ENCODE data around the gene DPEP2.

Gene DPEP2

GRCh38 chr16:67971111-67971510 is 28.2 kb downstream of the DPEP2 start:
- Mint-ChIP-seq H3K4me1 (ENCODE audit: low read depth) (peaks cover 20% of the 10 kb centered on the region), H3K27me3 (no peaks in the 10 kb centered on the region), H3K4me3 (peak overlapping the region; percentile 38), H3K27ac (no peak overlapping the region), H3K9me3 (ENCODE audit: low read depth) (no peaks in the 10 kb centered on the region), H3K36me3 (no peaks in the 10 kb centered on the region)

- H3K4me1 Mint-ChIP-seq (ENCODE audit: low read depth): peaks cover 23% of the 10 kb centered on the region
- H3K36me3 Mint-ChIP-seq: peaks cover under 1% of the 10 kb centered on the region
- peak overlapping the region; percentile 88 for H3K4me3 Mint-ChIP-seq
- no peaks in the 10 kb centered on the region for H3K9me3 Mint-ChIP-seq (ENCODE audit: low read depth)
- H3K27ac Mint-ChIP-seq: peak overlapping the region; percentile 85
- no peaks in the 10 kb centered on the region for H3K27me3 Mint-ChIP-seq
Measured at GRCh38 chr16:67969254-67970039, 29.8 kb downstream of the DPEP2 start.

GRCh38 chr16:67968400-67969253 is 30.7 kb downstream of the DPEP2 start, which contains the start of gene SLC12A4:
TSS of gene SLC12A4 (minus strand) at chr16:67968637. CDS start at chr16:67968553, 84 bp downstream.
- peak within 1 kb of the TSS; percentile 97 for H3K4me3 Mint-ChIP-seq
- peak within 1 kb of the TSS; percentile 95 for H3K27ac Mint-ChIP-seq
- peaks cover 24% of the 10 kb centered on the region for H3K4me1 Mint-ChIP-seq (ENCODE audit: low read depth)
- H3K27me3 Mint-ChIP-seq: no peaks in the 10 kb centered on the region
- H3K9me3 Mint-ChIP-seq (ENCODE audit: low read depth): no peaks in the 10 kb centered on the region
- H3K36me3 Mint-ChIP-seq: peaks cover 2% of the 10 kb centered on the region

DNA sequence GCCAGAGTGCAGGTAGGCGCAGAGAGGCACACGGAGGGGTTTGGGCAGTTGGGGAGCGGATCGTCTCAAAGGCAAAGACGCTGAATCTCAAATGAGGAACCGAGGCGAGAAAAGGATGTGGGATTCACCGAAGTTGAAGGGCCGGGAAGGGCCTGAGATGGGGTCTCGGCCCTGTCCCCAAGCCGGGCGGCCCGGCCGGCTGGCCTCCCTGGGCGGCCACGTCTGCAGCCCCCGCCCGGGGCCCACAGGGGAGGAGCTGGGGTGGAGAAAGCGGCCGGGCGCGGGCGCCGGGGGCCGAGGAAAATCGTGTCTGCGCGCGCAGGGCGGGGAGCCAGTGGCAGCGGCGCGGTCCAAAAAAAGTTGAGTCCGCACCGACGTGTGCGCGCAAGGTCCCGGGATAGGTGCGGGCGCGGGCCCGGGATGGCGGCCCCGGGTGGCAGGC is 31.3 kb downstream of the DPEP2 start:
- H3K27me3 Mint-ChIP-seq: no peaks in the 10 kb centered on the region
- H3K4me3 Mint-ChIP-seq: peak overlapping the region; percentile 97
- peak overlapping the region; percentile 95 for H3K27ac Mint-ChIP-seq
- H3K9me3 Mint-ChIP-seq (ENCODE audit: low read depth): no peaks in the 10 kb centered on the region
- peaks cover 24% of the 10 kb centered on the region for H3K4me1 Mint-ChIP-seq (ENCODE audit: low read depth)
- peaks cover 2% of the 10 kb centered on the region for H3K36me3 Mint-ChIP-seq

DNA sequence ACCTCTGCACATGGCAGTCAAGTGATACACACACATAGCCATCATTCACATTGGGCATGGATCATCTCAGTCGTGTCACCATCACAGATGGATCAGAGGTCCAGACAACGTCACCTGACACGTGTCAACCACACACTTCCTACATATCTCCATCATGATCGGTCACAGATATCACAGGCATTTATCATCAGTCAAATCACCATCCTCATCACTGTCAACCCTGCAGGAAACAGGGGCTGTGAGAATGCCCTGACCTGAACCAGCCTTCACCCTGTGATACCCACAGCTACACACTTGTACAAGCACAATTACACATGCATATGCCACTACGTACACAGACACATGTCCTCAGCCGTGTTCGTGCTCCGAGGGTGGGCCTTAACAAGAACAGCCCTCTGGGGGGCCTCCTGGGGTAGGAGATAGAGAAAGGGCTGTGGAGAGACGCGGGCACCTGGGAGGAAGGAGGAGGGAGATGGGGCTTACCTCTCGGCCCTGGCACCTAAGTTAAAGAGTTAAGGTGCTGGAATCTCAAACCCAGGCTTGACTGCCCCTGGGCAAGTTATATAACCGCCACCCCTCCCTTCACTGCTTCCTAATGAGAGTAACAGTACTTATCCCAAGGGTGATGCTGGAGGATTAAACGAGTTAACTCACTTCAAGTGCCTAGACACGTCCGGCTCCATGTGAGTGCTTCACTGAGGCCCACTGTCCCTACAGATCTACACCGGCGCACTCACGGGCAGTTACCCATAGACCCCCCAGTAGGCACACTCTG is 31.9 kb downstream of the DPEP2 start:
- Mint-ChIP-seq H3K36me3 (peaks cover 2% of the 10 kb centered on the region), H3K9me3 (ENCODE audit: low read depth) (no peaks in the 10 kb centered on the region), H3K4me3 (peak overlapping the region; percentile 97), H3K4me1 (ENCODE audit: low read depth) (peaks cover 24% of the 10 kb centered on the region), H3K27me3 (no peaks in the 10 kb centered on the region), H3K27ac (peak overlapping the region; percentile 95)

DNA sequence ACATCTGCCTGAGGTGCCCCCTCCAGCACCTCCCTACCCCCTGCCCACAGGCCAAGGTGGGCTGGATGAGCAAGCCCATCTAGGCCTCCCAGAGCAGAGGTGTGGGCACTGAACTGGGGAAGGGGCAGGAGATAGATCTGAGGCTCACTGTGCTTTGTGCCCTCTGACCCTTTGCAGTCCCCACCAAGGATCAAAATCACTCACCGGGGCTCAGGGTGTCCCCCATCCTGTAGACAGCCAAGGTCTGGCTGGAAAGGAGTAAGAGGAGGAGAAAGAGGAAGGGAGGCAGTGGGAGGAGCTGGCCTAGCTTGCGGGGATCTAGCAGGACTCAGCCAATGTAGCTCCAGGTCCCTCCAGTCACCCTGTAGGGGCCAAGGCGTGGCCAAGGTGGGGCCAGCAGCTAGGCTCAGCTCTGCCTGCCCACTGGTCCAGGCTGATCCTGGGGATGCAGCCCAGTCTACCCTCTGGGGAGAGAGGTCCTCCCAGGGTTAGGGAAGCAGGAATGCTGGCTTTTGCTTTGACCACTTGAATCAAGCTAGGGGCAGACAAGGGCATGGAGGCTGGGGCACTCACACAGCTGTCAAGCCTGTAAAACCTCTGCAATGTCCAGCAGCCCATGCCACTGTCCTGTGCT is 32.6 kb downstream of the DPEP2 start:
- Mint-ChIP-seq H3K27me3 (no peaks in the 10 kb centered on the region), H3K27ac (peak overlapping the region; percentile 95), H3K4me1 (ENCODE audit: low read depth) (peaks cover 24% of the 10 kb centered on the region), H3K36me3 (peaks cover 2% of the 10 kb centered on the region), H3K4me3 (peak overlapping the region; percentile 97), H3K9me3 (ENCODE audit: low read depth) (no peaks in the 10 kb centered on the region)

GRCh38 chr16:67965668-67966548 is 33.4 kb downstream of the DPEP2 start:
- peaks cover 24% of the 10 kb centered on the region for H3K4me1 Mint-ChIP-seq (ENCODE audit: low read depth)
- no peaks in the 10 kb centered on the region for H3K27me3 Mint-ChIP-seq
- H3K27ac Mint-ChIP-seq: no peak overlapping the region
- peaks cover 2% of the 10 kb centered on the region for H3K36me3 Mint-ChIP-seq
- no peaks in the 10 kb centered on the region for H3K9me3 Mint-ChIP-seq (ENCODE audit: low read depth)
- H3K4me3 Mint-ChIP-seq: no peak overlapping the region

DNA sequence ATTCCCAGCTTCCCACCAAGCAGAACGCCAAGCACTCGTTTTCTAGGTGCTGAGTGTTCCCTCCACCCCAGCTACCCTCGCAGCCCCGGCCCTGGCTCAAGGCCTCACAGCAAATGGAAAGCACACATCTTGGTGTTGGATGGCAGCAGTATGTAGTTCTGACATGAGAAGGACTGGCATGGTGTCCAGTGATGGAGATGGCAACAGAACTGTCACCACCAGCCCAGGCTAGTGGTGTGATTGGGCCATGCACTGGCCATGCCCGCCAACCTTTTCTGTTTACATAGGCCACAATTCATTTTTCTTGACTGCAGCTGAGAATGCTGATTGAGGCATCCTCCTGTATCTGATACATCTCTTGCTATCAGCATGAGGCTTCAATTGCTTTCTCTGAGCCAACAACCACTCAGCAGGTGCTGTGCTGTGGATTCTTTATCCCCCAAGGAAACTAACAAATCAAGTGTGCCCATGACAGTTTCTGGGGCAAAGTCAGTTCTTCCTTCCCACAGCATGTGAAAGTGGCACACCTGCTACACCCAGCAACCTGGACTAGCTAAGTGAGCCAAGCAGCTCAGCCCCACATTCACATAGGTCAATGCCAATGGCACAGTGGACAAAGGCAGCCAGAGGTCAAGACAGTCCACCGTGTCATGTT is 34.7 kb downstream of the DPEP2 start:
- no peaks in the 10 kb centered on the region for H3K9me3 Mint-ChIP-seq (ENCODE audit: low read depth)
- H3K27ac Mint-ChIP-seq: no peak overlapping the region
- no peaks in the 10 kb centered on the region for H3K27me3 Mint-ChIP-seq
- peaks cover 2% of the 10 kb centered on the region for H3K36me3 Mint-ChIP-seq
- H3K4me3 Mint-ChIP-seq: no peak overlapping the region
- H3K4me1 Mint-ChIP-seq (ENCODE audit: low read depth): peaks cover 21% of the 10 kb centered on the region

GRCh38 chr16:67963662-67964321 is 35.5 kb downstream of the DPEP2 start:
- H3K4me3 Mint-ChIP-seq: no peak overlapping the region
- H3K27me3 Mint-ChIP-seq: no peaks in the 10 kb centered on the region
- H3K4me1 Mint-ChIP-seq (ENCODE audit: low read depth): peaks cover 19% of the 10 kb centered on the region
- H3K27ac Mint-ChIP-seq: no peak overlapping the region
- no peaks in the 10 kb centered on the region for H3K9me3 Mint-ChIP-seq (ENCODE audit: low read depth)
- H3K36me3 Mint-ChIP-seq: peaks cover 2% of the 10 kb centered on the region

- Mint-ChIP-seq H3K4me1 (ENCODE audit: low read depth) (peaks cover 19% of the 10 kb centered on the region), H3K4me3 (no peak overlapping the region), H3K36me3 (peaks cover 2% of the 10 kb centered on the region), H3K9me3 (ENCODE audit: low read depth) (no peaks in the 10 kb centered on the region), H3K27ac (no peak overlapping the region), H3K27me3 (no peaks in the 10 kb centered on the region)
Measured at GRCh38 chr16:67963292-67963661, 36.0 kb downstream of the DPEP2 start.

DNA sequence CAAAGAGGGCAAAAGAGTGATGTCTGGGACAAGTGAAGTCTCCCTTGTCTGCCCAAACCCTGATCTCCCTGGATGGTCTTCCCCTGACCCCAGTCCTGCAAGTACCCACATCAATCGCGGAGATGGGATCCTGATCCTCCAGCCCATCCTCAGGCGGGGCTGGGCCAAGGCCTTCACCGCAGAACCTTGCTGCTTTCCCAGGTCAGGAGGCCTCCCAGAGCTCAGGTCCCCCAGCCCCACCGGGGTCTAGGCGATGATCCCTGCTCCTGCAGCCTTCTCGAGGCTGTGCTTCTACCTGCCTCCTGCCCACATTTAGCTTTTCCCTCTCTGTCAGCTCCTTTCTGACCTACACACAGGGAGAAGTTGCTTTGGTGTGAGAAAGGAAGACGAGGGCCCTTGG is 37.1 kb downstream of the DPEP2 start:
- no peaks in the 10 kb centered on the region for H3K27me3 Mint-ChIP-seq
- no peak overlapping the region for H3K4me3 Mint-ChIP-seq
- H3K9me3 Mint-ChIP-seq (ENCODE audit: low read depth): no peaks in the 10 kb centered on the region
- peaks cover 12% of the 10 kb centered on the region for H3K4me1 Mint-ChIP-seq (ENCODE audit: low read depth)
- peaks cover 2% of the 10 kb centered on the region for H3K36me3 Mint-ChIP-seq
- no peak overlapping the region for H3K27ac Mint-ChIP-seq

GRCh38 chr16:67961551-67961957 is 37.7 kb downstream of the DPEP2 start:
- no peak overlapping the region for H3K4me3 Mint-ChIP-seq
- H3K9me3 Mint-ChIP-seq (ENCODE audit: low read depth): no peaks in the 10 kb centered on the region
- peaks cover 6% of the 10 kb centered on the region for H3K4me1 Mint-ChIP-seq (ENCODE audit: low read depth)
- H3K27me3 Mint-ChIP-seq: no peaks in the 10 kb centered on the region
- peaks cover 2% of the 10 kb centered on the region for H3K36me3 Mint-ChIP-seq
- H3K27ac Mint-ChIP-seq: no peak overlapping the region
